ENCODE measurements around the gene SUGP1. TPM values are rescaled to one million over a fixed set of nuclear protein-coding genes. Genes with fewer than 3 reads are reported as not detected.

The SUGP1 gene
- total RNA-seq, 6 experiments from 2014 or later, result 37.7 to 47.0 (median 44.4) TPM

GRCh38 chr19:19345232-19345631 lies 24.9 kb upstream of the SUGP1 start:
- H3K36me3 Mint-ChIP-seq (ENCODE audit: low read depth), result peaks cover 15% of the 10 kb centered on the region
- no peak for TF ChIP-seq CTCF (IDR thresholded peaks at IDR 0.05)
- H3K27me3 Mint-ChIP-seq (ENCODE audit: insufficient read depth), result no peaks in the 10 kb centered on the region; the same call in 1 of the 2 replicates
- no peak for DNase-seq
- no peaks in the 10 kb centered on the region for H3K9me3 Mint-ChIP-seq
- no peak overlapping the region for H3K27ac Mint-ChIP-seq
- no peaks in the 10 kb centered on the region for H3K4me1 Mint-ChIP-seq (ENCODE audit: low read depth)
- H3K4me3 Mint-ChIP-seq, result no peak overlapping the region

GRCh38 chr19:19343762-19344161 lies 23.5 kb upstream of the SUGP1 start:
- H3K4me1 Mint-ChIP-seq (ENCODE audit: low read depth), result no peaks in the 10 kb centered on the region
- H3K27ac Mint-ChIP-seq, result no peak overlapping the region
- no peaks in the 10 kb centered on the region; the same call in 1 of the 2 replicates for H3K27me3 Mint-ChIP-seq (ENCODE audit: insufficient read depth)
- TF ChIP-seq CTCF (IDR thresholded peaks at IDR 0.05), result no peak
- DNase-seq, result no peak
- H3K4me3 Mint-ChIP-seq, result no peak overlapping the region
- no peaks in the 10 kb centered on the region for H3K9me3 Mint-ChIP-seq
- peaks cover 10% of the 10 kb centered on the region; the same call in 1 of the 2 replicates for H3K36me3 Mint-ChIP-seq (ENCODE audit: low read depth)

GRCh38 chr19:19343016-19343362 lies 22.7 kb upstream of the SUGP1 start:
- TF ChIP-seq CTCF (IDR thresholded peaks at IDR 0.05), result no peak; the same call in none of the 2 replicates
- no peak overlapping the region for H3K27ac Mint-ChIP-seq
- no peaks in the 10 kb centered on the region; the same call in 1 of the 2 replicates for H3K27me3 Mint-ChIP-seq (ENCODE audit: insufficient read depth)
- DNase-seq, result no peak
- H3K9me3 Mint-ChIP-seq, result no peaks in the 10 kb centered on the region
- peaks cover 18% of the 10 kb centered on the region for H3K36me3 Mint-ChIP-seq (ENCODE audit: low read depth)
- H3K4me1 Mint-ChIP-seq (ENCODE audit: low read depth), result peaks cover 4% of the 10 kb centered on the region; the same call in 1 of the 2 replicates
- H3K4me3 Mint-ChIP-seq, result no peak overlapping the region

GRCh38 chr19:19342086-19343015 lies 22.0 kb upstream of the SUGP1 start:
- DNase-seq, result peak; percentile 51
- no peak overlapping the region for H3K27ac Mint-ChIP-seq

GRCh38 chr19:19341026-19341425 lies 20.7 kb upstream of the SUGP1 start:
- TF ChIP-seq CTCF (IDR thresholded peaks at IDR 0.05), result no peak
- DNase-seq, result no peak
- Mint-ChIP-seq H3K4me3 (no peak overlapping the region), H3K9me3 (no peaks in the 10 kb centered on the region), H3K27me3 (ENCODE audit: insufficient read depth) (no peaks in the 10 kb centered on the region; the same call in 1 of the 2 replicates), H3K27ac (no peak overlapping the region), H3K4me1 (ENCODE audit: low read depth) (peaks cover 6% of the 10 kb centered on the region; the same call in 1 of the 2 replicates), H3K36me3 (ENCODE audit: low read depth) (peaks cover 12% of the 10 kb centered on the region)

More at GRCh38 chr19:19342086-19343015, 22.0 kb upstream of the SUGP1 start:
- Mint-ChIP-seq H3K4me1 (ENCODE audit: low read depth) (peaks cover 6% of the 10 kb centered on the region; the same call in 1 of the 2 replicates), H3K4me3 (no peak overlapping the region), H3K27me3 (ENCODE audit: insufficient read depth) (no peaks in the 10 kb centered on the region; the same call in 1 of the 2 replicates), H3K36me3 (ENCODE audit: low read depth) (peaks cover 18% of the 10 kb centered on the region), H3K9me3 (no peaks in the 10 kb centered on the region)
- TF ChIP-seq CTCF (IDR thresholded peaks at IDR 0.05), result peak; percentile 99
